GM12873 (cell line): ENCODE measurements around the gene GPX4.

Experiments
- CTCF ChIP-seq: IDR thresholded peaks from 2 replicates; pipeline ENCODE4 v1.5.1; 2012; ENCODE audit warnings: low read depth, mild to moderate bottlenecking, moderate library complexity, low read length, control low read depth; ENCODE audit not compliant: insufficient read depth; ENCODE audit errors: missing control alignments

The GPX4 gene

GRCh38 chr19:1070931-1071791 is 32.6 kb upstream of the GPX4 start:
- TF ChIP-seq CTCF, result no peak

- TF ChIP-seq CTCF, result no peak
Measured at GRCh38 chr19:1072371-1073015, 31.3 kb upstream of the GPX4 start.

- TF ChIP-seq CTCF, result no peak
Measured at GRCh38 chr19:1073063-1073955, 30.5 kb upstream of the GPX4 start.

- TF ChIP-seq CTCF, result no peak
Measured at GRCh38 chr19:1073956-1074517, 29.8 kb upstream of the GPX4 start.

- no peak for TF ChIP-seq CTCF
Measured at GRCh38 chr19:1074544-1075283, 29.1 kb upstream of the GPX4 start.

GRCh38 chr19:1076046-1076386 is 27.8 kb upstream of the GPX4 start:
- no peak for TF ChIP-seq CTCF
